H9 (cell line): ENCODE data around the gene BRSK1. TPM values are rescaled to one million over a fixed set of nuclear protein-coding genes. Genes with fewer than 3 reads are reported as not detected.

Source experiments
- DNase-seq: peaks from one replicate; pipeline ENCODE4 v3.0.0-alpha.2; 2017
- H2AFZ ChIP-seq: one replicate; pipeline ENCODE4 v1.6.1; 2013; ENCODE audit warnings: mild to moderate bottlenecking, low read length, control low read depth, moderate library complexity
- H2AK5ac ChIP-seq: 2 replicates; pipeline ENCODE4 v1.6.1; 2013; ENCODE audit warnings: low read length, control low read depth, mixed read lengths; ENCODE audit not compliant: insufficient read length
- H2BK120ac ChIP-seq: one replicate; pipeline ENCODE4 v1.6.1; 2013; ENCODE audit warnings: low read depth, mild to moderate bottlenecking, low read length, control low read depth, inconsistent platforms; ENCODE audit not compliant: poor library complexity, severe bottlenecking
- H2BK12ac ChIP-seq: 2 replicates; pipeline ENCODE4 v1.6.1; 2013; ENCODE audit warnings: low read length, control low read depth, mixed read lengths, low read depth; ENCODE audit not compliant: insufficient read length
- H2BK15ac ChIP-seq: 2 replicates; pipeline ENCODE4 v1.6.1; 2013; ENCODE audit warnings: low read depth, low read length, control low read depth
- H2BK20ac ChIP-seq: one replicate; pipeline ENCODE4 v1.6.1; 2013; ENCODE audit warnings: low read depth, mild to moderate bottlenecking, low read length, control low read depth, inconsistent platforms; ENCODE audit not compliant: poor library complexity, severe bottlenecking
- H2BK5ac ChIP-seq: 2 replicates; pipeline ENCODE4 v1.6.1; 2013; ENCODE audit warnings: low read length, control low read depth, mixed read lengths; ENCODE audit not compliant: insufficient read length
- H3K14ac ChIP-seq: 2 replicates; pipeline ENCODE4 v1.6.1; 2013; ENCODE audit warnings: low read length, control low read depth; ENCODE audit not compliant: insufficient read depth
- H3K18ac ChIP-seq: 2 replicates; pipeline ENCODE4 v1.6.1; 2013; ENCODE audit warnings: low read depth, mild to moderate bottlenecking, mixed read lengths, low read length, control low read depth; ENCODE audit not compliant: insufficient read length
- H3K23ac ChIP-seq: 2 replicates; pipeline ENCODE4 v1.6.1; 2013; ENCODE audit warnings: low read length, control low read depth, mixed read lengths, low read depth; ENCODE audit not compliant: insufficient read length
- H3K23me2 ChIP-seq: 2 replicates; pipeline ENCODE4 v1.6.1; 2013; ENCODE audit warnings: low read depth, mild to moderate bottlenecking, mixed read lengths, low read length, control low read depth; ENCODE audit not compliant: insufficient read length, poor library complexity, severe bottlenecking
- H3K27ac ChIP-seq: 2 replicates; pipeline ENCODE4 v1.5.1; 2013; ENCODE audit warnings: low read length, control low read depth, mixed read lengths, low read depth; ENCODE audit not compliant: insufficient read length
- H3K27me3 ChIP-seq: 2 replicates; pipeline ENCODE4 v1.6.1; 2013; ENCODE audit warnings: low read length, control low read depth, inconsistent platforms; ENCODE audit not compliant: insufficient read depth
- H3K4ac ChIP-seq: 2 replicates; pipeline ENCODE4 v1.6.1; 2013; ENCODE audit warnings: low read depth, mild to moderate bottlenecking, control low read depth, inconsistent platforms, low read length, moderate library complexity
- H3K4me1 ChIP-seq: 2 replicates; pipeline ENCODE4 v1.6.1; 2013; ENCODE audit warnings: low read length, control low read depth, inconsistent platforms; ENCODE audit not compliant: insufficient read depth
- H3K4me2 ChIP-seq: 2 replicates; pipeline ENCODE4 v1.6.1; 2013; ENCODE audit warnings: low read length, control low read depth, mixed read lengths; ENCODE audit not compliant: insufficient read length, insufficient read depth
- H3K56ac ChIP-seq: 2 replicates; pipeline ENCODE4 v1.6.1; 2013; ENCODE audit warnings: low read depth, mild to moderate bottlenecking, mixed read lengths, low read length, control low read depth; ENCODE audit not compliant: insufficient read length
- H3K79me1 ChIP-seq: 2 replicates; pipeline ENCODE4 v1.6.1; 2013; ENCODE audit warnings: low read depth, mild to moderate bottlenecking, moderate library complexity, low read length, control low read depth, inconsistent platforms; ENCODE audit not compliant: insufficient read depth, poor library complexity, severe bottlenecking
- H3K79me2 ChIP-seq: 2 replicates; pipeline ENCODE4 v1.6.1; 2013; ENCODE audit warnings: low read length, control low read depth, inconsistent platforms; ENCODE audit not compliant: insufficient read depth
- H3K9ac ChIP-seq: 2 replicates; pipeline ENCODE4 v1.6.1; 2013; ENCODE audit warnings: low read length, control low read depth, mixed read lengths; ENCODE audit not compliant: insufficient read length; ENCODE audit errors: extremely low read depth
- H3K9me3 ChIP-seq: one replicate; pipeline ENCODE4 v1.6.1; 2013; ENCODE audit warnings: low read depth, low read length, inconsistent platforms; ENCODE audit not compliant: control insufficient read depth
- H3T11ph ChIP-seq: one replicate; pipeline ENCODE4 v1.6.1; 2013; ENCODE audit warnings: mild to moderate bottlenecking, low read length, control low read depth, inconsistent platforms
- H4K20me1 ChIP-seq: one replicate; pipeline ENCODE4 v1.6.1; 2013; ENCODE audit not compliant: control insufficient read depth, insufficient read length, insufficient read depth
- H4K5ac ChIP-seq: 2 replicates; pipeline ENCODE4 v1.6.1; 2013; ENCODE audit warnings: low read depth, mild to moderate bottlenecking, mixed read lengths, low read length, control low read depth; ENCODE audit not compliant: insufficient read length
- H4K8ac ChIP-seq: replicated peaks from 2 replicates; pipeline ENCODE4 v1.6.1; 2013; ENCODE audit warnings: low read length, control low read depth, mixed read lengths, low read depth; ENCODE audit not compliant: insufficient read length
- H4K91ac ChIP-seq: 2 replicates; pipeline ENCODE4 v1.6.1; 2013; ENCODE audit warnings: low read depth, mild to moderate bottlenecking, moderate library complexity, mixed read lengths, low read length, control low read depth; ENCODE audit not compliant: insufficient read length
- H3K27ac Mint-ChIP-seq, 3 experiments: 2 replicates in 2 of 3; 3 replicates in 1 of 3; pipeline ENCODE4 v1.8.0; 2020 to 2021; ENCODE audit warnings: mixed read lengths in 3 of 3, mild to moderate bottlenecking in 1 of 3, moderate library complexity in 1 of 3
- H3K27me3 Mint-ChIP-seq: 2 replicates; pipeline ENCODE4 v1.8.0; 2021; ENCODE audit warnings: low read depth, mild to moderate bottlenecking, moderate library complexity, mixed read lengths
- H3K36me3 Mint-ChIP-seq, 3 experiments: 2 replicates in 2 of 3; 3 replicates in 1 of 3; pipeline ENCODE4 v1.8.0; 2020 to 2021; ENCODE audit warnings: low read depth in 3 of 3, mixed read lengths in 3 of 3; ENCODE audit not compliant: insufficient read depth in 1 of 3
- H3K4me1 Mint-ChIP-seq, 2 experiments: 2 replicates each; pipeline ENCODE4 v1.8.0; 2020; ENCODE audit warnings: mixed read lengths in 2 of 2
- H3K4me3 Mint-ChIP-seq, 2 experiments: 2 replicates in 1 of 2; 3 replicates in 1 of 2; pipeline ENCODE4 v1.8.0; 2020 to 2021; ENCODE audit warnings: mild to moderate bottlenecking in 2 of 2, mixed read lengths in 2 of 2, moderate library complexity in 1 of 2
- H3K9me3 Mint-ChIP-seq, 2 experiments: 2 replicates in 1 of 2; 3 replicates in 1 of 2; pipeline ENCODE4 v1.8.0; 2020; ENCODE audit warnings: mild to moderate bottlenecking in 2 of 2, mixed read lengths in 2 of 2, moderate library complexity in 1 of 2
- WGBS: extraction: QIAGEN DNeasy Blood & Tissue Kit; methylation state at CpG from one replicate; pipeline ENCODE4 v1.1.7; 2013; ENCODE audit warnings: missing lambda C conversion rate, low lambda C conversion rate, mixed read lengths; ENCODE audit not compliant: insufficient read length; ENCODE audit errors: extremely low coverage; 5-methylcytosine and 5-hydroxymethylcytosine counted together
- total RNA-seq: library from RNA; stranded (reverse); gene quantifications from 2 replicates; pipeline ENCODE4 v1.2.1, GENCODE V29; 2021
- TF ChIP-seq, protein P1 (sequence below): fragments of 200-600 bp; sonication (generic); conservative IDR thresholded peaks from 3 replicates; pipeline ENCODE4 v1.8.0; 2021; ENCODE audit warnings: antibody characterized with exemption, mild to moderate bottlenecking

The BRSK1 gene
- total RNA-seq, 1 experiment from 2014 or later = 43.5 TPM

DNA sequence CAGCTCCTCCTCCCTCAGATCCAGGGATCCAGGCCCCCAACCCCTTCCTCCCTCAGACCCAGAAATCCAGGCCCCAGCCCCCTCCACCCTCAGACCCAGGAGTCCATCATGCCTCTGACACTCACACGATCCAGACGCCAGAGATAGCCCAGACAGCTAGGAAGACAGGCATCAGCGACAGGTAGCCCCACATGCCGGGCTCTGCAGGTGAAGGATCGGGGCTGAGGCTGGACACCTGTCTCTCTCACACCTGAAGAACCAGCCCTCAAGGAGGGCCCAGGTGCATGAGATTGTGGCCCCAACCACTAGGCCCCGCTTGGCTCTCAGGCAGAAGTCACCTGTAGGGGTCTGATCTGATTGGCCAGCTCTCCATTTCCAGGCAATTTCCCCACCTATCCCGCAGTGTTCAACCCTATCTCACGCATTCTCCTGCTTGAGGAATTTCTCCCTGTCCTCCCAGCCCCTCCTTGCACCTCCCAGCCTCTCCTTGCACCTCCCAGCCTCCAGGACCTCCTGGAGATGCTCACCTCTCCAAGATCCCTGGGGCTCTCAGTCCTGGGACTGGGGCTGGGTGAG lies 37.1 kb downstream of the BRSK1 start:
- H3T11ph ChIP-seq = no peak overlapping the region
- H2BK12ac ChIP-seq = no peak overlapping the region
- no peaks in the 10 kb centered on the region for H4K20me1 ChIP-seq
- H2BK5ac ChIP-seq = no peak overlapping the region
- H3K14ac ChIP-seq = no peak overlapping the region
- no peaks in the 10 kb centered on the region; the same call in 1 of the 2 replicates for H3K27me3 ChIP-seq
- H3K18ac ChIP-seq = no peak overlapping the region
- H2AK5ac ChIP-seq = no peak overlapping the region
- no peak overlapping the region for H2BK20ac ChIP-seq
- H3K4me3 Mint-ChIP-seq = no peak overlapping the region
- H3K27ac Mint-ChIP-seq = no peak overlapping the region; a peak in 1 of 7 replicates
- no peak overlapping the region for H3K9ac ChIP-seq
- no peak overlapping the region for H3K4me2 ChIP-seq
- H3K9me3 ChIP-seq = no peaks in the 10 kb centered on the region
- no peak overlapping the region for H4K91ac ChIP-seq
- H2AFZ ChIP-seq = no peak overlapping the region
- peak; percentile 27 for DNase-seq
- H4K8ac ChIP-seq = no peak overlapping the region
- no peak overlapping the region for H2BK120ac ChIP-seq
- no peak overlapping the region for H3K4ac ChIP-seq
- peaks cover 23% of the 10 kb centered on the region for H3K27me3 Mint-ChIP-seq
- H3K79me1 ChIP-seq = no peaks in the 10 kb centered on the region
- no CpG with 5 or more reads among the region's 8 CpGs for WGBS
- H4K5ac ChIP-seq = no peak overlapping the region
- H3K56ac ChIP-seq = no peak overlapping the region
- no peak overlapping the region for H3K27ac ChIP-seq
- no peaks in the 10 kb centered on the region for H3K4me1 ChIP-seq
- H3K4me1 Mint-ChIP-seq = peaks cover 21 to 36% of the 10 kb centered on the region in 2 experiments
- TF ChIP-seq, protein P1, sequence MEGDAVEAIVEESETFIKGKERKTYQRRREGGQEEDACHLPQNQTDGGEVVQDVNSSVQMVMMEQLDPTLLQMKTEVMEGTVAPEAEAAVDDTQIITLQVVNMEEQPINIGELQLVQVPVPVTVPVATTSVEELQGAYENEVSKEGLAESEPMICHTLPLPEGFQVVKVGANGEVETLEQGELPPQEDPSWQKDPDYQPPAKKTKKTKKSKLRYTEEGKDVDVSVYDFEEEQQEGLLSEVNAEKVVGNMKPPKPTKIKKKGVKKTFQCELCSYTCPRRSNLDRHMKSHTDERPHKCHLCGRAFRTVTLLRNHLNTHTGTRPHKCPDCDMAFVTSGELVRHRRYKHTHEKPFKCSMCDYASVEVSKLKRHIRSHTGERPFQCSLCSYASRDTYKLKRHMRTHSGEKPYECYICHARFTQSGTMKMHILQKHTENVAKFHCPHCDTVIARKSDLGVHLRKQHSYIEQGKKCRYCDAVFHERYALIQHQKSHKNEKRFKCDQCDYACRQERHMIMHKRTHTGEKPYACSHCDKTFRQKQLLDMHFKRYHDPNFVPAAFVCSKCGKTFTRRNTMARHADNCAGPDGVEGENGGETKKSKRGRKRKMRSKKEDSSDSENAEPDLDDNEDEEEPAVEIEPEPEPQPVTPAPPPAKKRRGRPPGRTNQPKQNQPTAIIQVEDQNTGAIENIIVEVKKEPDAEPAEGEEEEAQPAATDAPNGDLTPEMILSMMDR = no peak
- H3K36me3 Mint-ChIP-seq = no peaks in the 10 kb centered on the region
- no peak overlapping the region for H3K23ac ChIP-seq
- H3K79me2 ChIP-seq = no peaks in the 10 kb centered on the region
- no peaks in the 10 kb centered on the region; a peak in 1 of 5 replicates for H3K9me3 Mint-ChIP-seq
- H2BK15ac ChIP-seq = no peak overlapping the region
- H3K23me2 ChIP-seq = no peaks in the 10 kb centered on the region
